NCI-H69 (cell line): ENCODE results near the gene TJP3.
A peak's percentile ranks its signal among the peaks of the same experiment; 100 is the strongest.

Experiments used
- DNase-seq: peaks from one replicate; lab custom pipeline; 2025; lab: John Stamatoyannopoulos, UW

TJP3 gene

GRCh38 chr19:3671680-3672574 lies 36.3 kb upstream of the TJP3 start:
- no peak for DNase-seq

- DNase-seq, result no peak
These were observed 35.6 kb upstream of the TJP3 start for GRCh38 chr19:3672575-3672948.

- no peak for DNase-seq
These were observed 35.2 kb upstream of the TJP3 start for GRCh38 chr19:3672993-3673392.

GRCh38 chr19:3673506-3674439 lies 34.4 kb upstream of the TJP3 start:
- DNase-seq, result no peak

- no peak for DNase-seq
These were observed 33.2 kb upstream of the TJP3 start for GRCh38 chr19:3674784-3675543.

- DNase-seq, result no peak
These were observed 30.0 kb upstream of the TJP3 start for GRCh38 chr19:3678188-3678587.

- DNase-seq, result no peak
These were observed 29.0 kb upstream of the TJP3 start for GRCh38 chr19:3679138-3679537.

- DNase-seq, result no peak
These were observed 28.6 kb upstream of the TJP3 start for GRCh38 chr19:3679581-3679980.

GRCh38 chr19:3680939-3681338 lies 27.2 kb upstream of the TJP3 start:
- DNase-seq, result no peak

- DNase-seq, result no peak
These were observed 25.9 kb upstream of the TJP3 start for GRCh38 chr19:3682286-3682685.

- peak; percentile 37 for DNase-seq
These were observed 25.3 kb upstream of the TJP3 start for GRCh38 chr19:3682741-3683404.

- peak; percentile 81 for DNase-seq
These were observed 24.7 kb upstream of the TJP3 start for GRCh38 chr19:3683405-3684053.

GRCh38 chr19:3684054-3684816 lies 23.9 kb upstream of the TJP3 start:
- peak; percentile 74 for DNase-seq

- DNase-seq, result no peak
These were observed 23.3 kb upstream of the TJP3 start for GRCh38 chr19:3684817-3685410.

GRCh38 chr19:3687393-3687773 lies 20.8 kb upstream of the TJP3 start:
- no peak for DNase-seq

- DNase-seq, result peak; percentile 80
These were observed 20.1 kb upstream of the TJP3 start for GRCh38 chr19:3687774-3688706.

GRCh38 chr19:3690551-3691371 lies 17.4 kb upstream of the TJP3 start:
- DNase-seq, result no peak

GRCh38 chr19:3691372-3691716 lies 16.8 kb upstream of the TJP3 start:
- DNase-seq, result no peak
